SK-N-SH (cell line): Measurements from ENCODE around the gene TCTN2. TPM values are rescaled to one million over a fixed set of nuclear protein-coding genes. Genes with fewer than 3 reads are reported as not detected.

ENCODE experiments used
- CTCF ChIA-PET: fragments of 300-600, 350-600 bp; formaldehyde crosslinking; extraction: SDS; loops from one replicate; lab custom pipeline; 2021; lab: Yijun Ruan, JAX
- POLR2A ChIA-PET: fragments of 350-600 bp; sonication (Branson Sonifier 250); formaldehyde crosslinking; extraction: SDS; loops from one replicate; lab custom pipeline; 2020; ENCODE audit warnings: antibody characterized with exemption, inconsistent platforms; lab: Yijun Ruan, JAX
- DNase-seq: peaks from one replicate; pipeline ENCODE4 v3.0.0; 2012
- H2AFZ ChIP-seq: fragments of 200-600 bp; sonication (generic); 2 replicates; pipeline ENCODE4 v1.8.1; 2016; ENCODE audit warnings: antibody characterized with exemption, mild to moderate bottlenecking, low read depth
- H3F3A ChIP-seq: fragments of 200-600 bp; sonication (generic); replicated peaks from 2 replicates; pipeline ENCODE3; 2016; ENCODE audit warnings: antibody characterized with exemption, mild to moderate bottlenecking; ENCODE audit not compliant: insufficient read depth
- H3K27ac ChIP-seq, 2 experiments: fragments of 200-500 bp in 1 of 2; fragments of 200-600 bp in 1 of 2; sonication (Bioruptor generic) in 1 of 2; sonication (generic), shearing (Covaris generic) in 1 of 2; 2 replicates each; pipeline versions ENCODE4 v1.5.1 to v1.6.1; 2014 to 2016; ENCODE audit warnings: low read depth in 2 of 2, inconsistent platforms in 1 of 2, low read length in 1 of 2, mild to moderate bottlenecking in 1 of 2, mixed read lengths in 1 of 2
- H3K27me3 ChIP-seq: fragments of 200-600 bp; sonication (generic), shearing (Covaris generic); 2 replicates; pipeline ENCODE4 v1.6.1; 2016; ENCODE audit warnings: mixed run types; ENCODE audit not compliant: insufficient read depth
- H3K36me3 ChIP-seq, 2 experiments: fragments of 200-500 bp in 1 of 2; fragments of 200-600 bp in 1 of 2; sonication (Bioruptor generic) in 1 of 2; sonication (generic) in 1 of 2; replicated peaks in 1 of 2; 2 replicates each; pipeline versions ENCODE3 to v1.5.1; 2014 to 2016; ENCODE audit warnings: low read length in 1 of 2, mild to moderate bottlenecking in 1 of 2; ENCODE audit not compliant: insufficient read depth in 2 of 2, control insufficient read depth in 1 of 2
- H3K4me1 ChIP-seq, 2 experiments: fragments of 200-500 bp in 1 of 2; fragments of 200-600 bp in 1 of 2; sonication (Bioruptor generic) in 1 of 2; sonication (generic), shearing (Covaris generic) in 1 of 2; 2 replicates each; pipeline versions ENCODE4 v1.5.1 to v1.6.1; 2014 to 2016; ENCODE audit warnings: low read depth in 1 of 2, low read length in 1 of 2, mixed run types in 1 of 2; ENCODE audit not compliant: insufficient read depth in 2 of 2, control insufficient read depth in 1 of 2
- H3K4me2 ChIP-seq: fragments of 200-600 bp; sonication (generic), shearing (Covaris generic); 2 replicates; pipeline ENCODE4 v1.6.1; 2017; ENCODE audit warnings: mixed run types
- H3K4me3 ChIP-seq, 2 experiments: fragments of 200-500 bp in 1 of 2; fragments of 200-600 bp in 1 of 2; sonication (Bioruptor generic) in 1 of 2; sonication (generic), shearing (Covaris generic) in 1 of 2; 2 replicates each; pipeline versions ENCODE4 v1.5.1 to v1.8.1; 2014 to 2016; ENCODE audit warnings: low read depth in 2 of 2, inconsistent platforms in 1 of 2, low read length in 1 of 2, mild to moderate bottlenecking in 1 of 2, mixed read lengths in 1 of 2, moderate library complexity in 1 of 2
- H3K79me2 ChIP-seq: fragments of 200-600 bp; sonication (generic); 2 replicates; pipeline ENCODE4 v1.8.1; 2017; ENCODE audit warnings: mild to moderate bottlenecking; ENCODE audit not compliant: insufficient read depth
- H3K9ac ChIP-seq: fragments of 200-600 bp; sonication (generic); 2 replicates; pipeline ENCODE4 v1.6.1; 2017; ENCODE audit warnings: mixed run types
- H3K9me2 ChIP-seq: fragments of 200-600 bp; sonication (generic); 2 replicates; pipeline ENCODE4 v1.6.1; 2017; ENCODE audit warnings: mixed run types
- H3K9me3 ChIP-seq: fragments of 200-600 bp; sonication (generic); 2 replicates; pipeline ENCODE4 v1.6.1; 2017; ENCODE audit warnings: mixed run types, mild to moderate bottlenecking, moderate library complexity
- H4K20me1 ChIP-seq: fragments of 200-600 bp; sonication (generic); 2 replicates; pipeline ENCODE4 v1.6.1; 2017; ENCODE audit warnings: mild to moderate bottlenecking, mixed run types; ENCODE audit not compliant: insufficient read depth
- ELF1 ChIP-seq: IDR thresholded peaks from 2 replicates; pipeline ENCODE4 v1.4.0; 2012
- EP300 ChIP-seq, 2 experiments: IDR thresholded peaks; 2 replicates each; pipeline versions ENCODE4 v1.4.0 to v1.6.1; 2012; ENCODE audit warnings: borderline replicate concordance in 1 of 2, low read depth in 1 of 2, low read length in 1 of 2
- EZH2phosphoT487 ChIP-seq: fragments of 200-600 bp; sonication (generic); IDR thresholded peaks from 2 replicates; pipeline ENCODE4 v1.6.1; 2017; ENCODE audit warnings: low read depth, mixed run types, mild to moderate bottlenecking, antibody characterized with exemption, moderate library complexity, borderline replicate concordance
- FOSL2 ChIP-seq: IDR thresholded peaks from 2 replicates; pipeline ENCODE4 v1.4.0; 2012; ENCODE audit warnings: low read depth, mild to moderate bottlenecking, moderate library complexity, borderline replicate concordance
- JUND ChIP-seq: IDR thresholded peaks from 2 replicates; pipeline ENCODE4 v1.4.0; 2012
- NFIC ChIP-seq: IDR thresholded peaks from 2 replicates; pipeline ENCODE4 v1.4.0; 2012; ENCODE audit warnings: borderline replicate concordance
- RAD21 ChIP-seq: IDR thresholded peaks from 2 replicates; pipeline ENCODE4 v1.6.1; 2012; ENCODE audit warnings: mild to moderate bottlenecking, low read length
- RFX5 ChIP-seq: IDR thresholded peaks from 2 replicates; pipeline ENCODE4 v1.6.1; 2012; ENCODE audit warnings: mild to moderate bottlenecking, improper control_type of control experiment, low read length
- RXRA ChIP-seq: IDR thresholded peaks from 2 replicates; pipeline ENCODE4 v1.4.0; 2012; ENCODE audit warnings: low read depth, mild to moderate bottlenecking, borderline replicate concordance
- SIN3A ChIP-seq: IDR thresholded peaks from 2 replicates; pipeline ENCODE4 v1.6.1; 2012; ENCODE audit warnings: low read depth, mild to moderate bottlenecking, low read length, moderate library complexity, borderline replicate concordance
- WGBS: methylation state at CpG from one replicate; pipeline ENCODE4 v1.1.6; 2017; ENCODE audit warnings: low lambda C conversion rate; 5-methylcytosine and 5-hydroxymethylcytosine counted together
- polyA plus RNA-seq, 3 experiments: library from polyadenylated mRNA; depleted of rRNA; stranded (reverse); fragments of >200 nt; gene quantifications; 2 replicates each; pipeline ENCODE4 v1.2.3, GENCODE V29; 2012
- TF ChIP-seq, protein P1 (sequence below): fragments of 200-600 bp; sonication (generic); IDR thresholded peaks from 2 replicates; pipeline ENCODE4 v1.6.1; 2017; ENCODE audit warnings: antibody characterized with exemption, mild to moderate bottlenecking, moderate library complexity
- TF ChIP-seq, protein P2 (sequence below): fragments of 150-350 bp; IDR thresholded peaks from 2 replicates; pipeline ENCODE4 v1.6.1; 2017; ENCODE audit warnings: antibody characterized with exemption, low read length, low read depth, borderline replicate concordance
- TF ChIP-seq, protein P3 (sequence below): IDR thresholded peaks from 2 replicates; pipeline ENCODE4 v1.4.0; 2012; ENCODE audit warnings: low read depth, borderline replicate concordance

Gene TCTN2
- polyA plus RNA-seq, 1 of the 3 experiments (the other 2 are of a cell fraction), result 9.1 TPM

DNA sequence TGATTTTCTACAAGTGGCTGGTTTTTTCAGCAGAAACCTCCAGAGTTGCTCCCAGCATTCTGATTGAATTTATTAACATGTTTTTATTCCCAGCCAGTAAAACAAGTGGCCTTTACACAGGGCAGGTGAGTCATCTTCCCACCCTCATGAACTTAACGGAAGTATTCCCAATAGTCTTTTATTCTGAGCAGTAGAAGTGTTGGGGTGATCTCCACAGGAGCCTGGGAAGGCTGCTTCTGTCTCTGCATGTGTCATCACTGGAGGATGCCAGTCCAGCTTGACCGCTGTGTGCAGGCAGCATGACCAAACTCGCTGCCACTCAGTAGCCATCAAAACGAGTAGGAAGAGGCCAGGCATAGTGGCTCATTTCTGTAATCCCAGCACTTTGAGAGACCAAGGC is 77.7 kb downstream of the TCTN2 start:
- no peak overlapping the region for H3K27ac ChIP-seq
- no peak overlapping the region for H3K9ac ChIP-seq
- no peaks in the 10 kb centered on the region for H3K79me2 ChIP-seq
- CTCF ChIA-PET, result no interaction called here
- H3K9me2 ChIP-seq, result no peaks in the 10 kb centered on the region
- peaks cover 39 to 68% of the 10 kb centered on the region in 2 experiments for H3K36me3 ChIP-seq
- H2AFZ ChIP-seq, result no peak overlapping the region
- DNase-seq, result no peak
- 72% methylated on average over 4 of the region's 4 CpGs for WGBS
- H3K4me2 ChIP-seq, result no peak overlapping the region
- POLR2A ChIA-PET, result no interaction called here
- H3K4me3 ChIP-seq, result no peak overlapping the region
- H3F3A ChIP-seq, result no peaks in the 10 kb centered on the region
- no peaks in the 10 kb centered on the region for H3K27me3 ChIP-seq
- H3K9me3 ChIP-seq, result no peaks in the 10 kb centered on the region
- TF ChIP-seq, protein P1, sequence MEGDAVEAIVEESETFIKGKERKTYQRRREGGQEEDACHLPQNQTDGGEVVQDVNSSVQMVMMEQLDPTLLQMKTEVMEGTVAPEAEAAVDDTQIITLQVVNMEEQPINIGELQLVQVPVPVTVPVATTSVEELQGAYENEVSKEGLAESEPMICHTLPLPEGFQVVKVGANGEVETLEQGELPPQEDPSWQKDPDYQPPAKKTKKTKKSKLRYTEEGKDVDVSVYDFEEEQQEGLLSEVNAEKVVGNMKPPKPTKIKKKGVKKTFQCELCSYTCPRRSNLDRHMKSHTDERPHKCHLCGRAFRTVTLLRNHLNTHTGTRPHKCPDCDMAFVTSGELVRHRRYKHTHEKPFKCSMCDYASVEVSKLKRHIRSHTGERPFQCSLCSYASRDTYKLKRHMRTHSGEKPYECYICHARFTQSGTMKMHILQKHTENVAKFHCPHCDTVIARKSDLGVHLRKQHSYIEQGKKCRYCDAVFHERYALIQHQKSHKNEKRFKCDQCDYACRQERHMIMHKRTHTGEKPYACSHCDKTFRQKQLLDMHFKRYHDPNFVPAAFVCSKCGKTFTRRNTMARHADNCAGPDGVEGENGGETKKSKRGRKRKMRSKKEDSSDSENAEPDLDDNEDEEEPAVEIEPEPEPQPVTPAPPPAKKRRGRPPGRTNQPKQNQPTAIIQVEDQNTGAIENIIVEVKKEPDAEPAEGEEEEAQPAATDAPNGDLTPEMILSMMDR, result no peak
- no peak for TF ChIP-seq SIN3A
- no peak for TF ChIP-seq FOSL2
- TF ChIP-seq JUND, result no peak
- no peak for TF ChIP-seq RAD21
- TF ChIP-seq NFIC, result no peak
- no peak for TF ChIP-seq RFX5
- no peak for TF ChIP-seq EP300 (IDR thresholded peaks at IDR 0.05; ENCODE audit: borderline replicate concordance in 1 of 2, low read depth in 1 of 2, low read length in 1 of 2)
- no peak for TF ChIP-seq ELF1
- TF ChIP-seq, protein P2, sequence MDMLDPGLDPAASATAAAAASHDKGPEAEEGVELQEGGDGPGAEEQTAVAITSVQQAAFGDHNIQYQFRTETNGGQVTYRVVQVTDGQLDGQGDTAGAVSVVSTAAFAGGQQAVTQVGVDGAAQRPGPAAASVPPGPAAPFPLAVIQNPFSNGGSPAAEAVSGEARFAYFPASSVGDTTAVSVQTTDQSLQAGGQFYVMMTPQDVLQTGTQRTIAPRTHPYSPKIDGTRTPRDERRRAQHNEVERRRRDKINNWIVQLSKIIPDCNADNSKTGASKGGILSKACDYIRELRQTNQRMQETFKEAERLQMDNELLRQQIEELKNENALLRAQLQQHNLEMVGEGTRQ, result no peak
- no peak for TF ChIP-seq EZH2phosphoT487
- TF ChIP-seq RXRA, result no peak
- H3K4me1 ChIP-seq, result no peaks in the 10 kb centered on the region
- H4K20me1 ChIP-seq, result no peaks in the 10 kb centered on the region

DNA sequence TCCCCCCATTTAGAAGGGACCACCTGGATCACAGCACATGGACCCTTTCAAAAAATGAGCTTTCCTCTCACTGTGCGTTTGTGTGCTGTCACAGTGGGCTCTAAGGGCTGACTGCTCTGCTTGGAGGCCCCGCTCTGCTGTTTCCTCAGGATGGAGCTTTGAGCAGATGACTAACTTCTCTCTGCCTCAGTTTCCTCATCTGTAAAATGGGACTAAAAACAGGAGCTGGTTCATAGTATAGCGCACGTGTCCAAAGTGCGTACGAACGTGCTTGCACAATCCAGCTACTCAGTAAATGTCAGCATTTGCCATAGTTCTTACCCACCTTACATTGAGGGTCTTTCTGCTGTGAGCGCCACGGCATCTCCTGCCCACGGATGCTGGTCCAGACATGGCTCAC is 78.4 kb downstream of the TCTN2 start:
- DNase-seq, result no peak
- H3K4me2 ChIP-seq, result no peak overlapping the region
- WGBS, result 95% methylated on average over 8 of the region's 10 CpGs
- no peaks in the 10 kb centered on the region for H4K20me1 ChIP-seq
- peaks cover 36 to 67% of the 10 kb centered on the region in 2 experiments for H3K36me3 ChIP-seq
- no peak overlapping the region for H2AFZ ChIP-seq
- TF ChIP-seq, protein P3, sequence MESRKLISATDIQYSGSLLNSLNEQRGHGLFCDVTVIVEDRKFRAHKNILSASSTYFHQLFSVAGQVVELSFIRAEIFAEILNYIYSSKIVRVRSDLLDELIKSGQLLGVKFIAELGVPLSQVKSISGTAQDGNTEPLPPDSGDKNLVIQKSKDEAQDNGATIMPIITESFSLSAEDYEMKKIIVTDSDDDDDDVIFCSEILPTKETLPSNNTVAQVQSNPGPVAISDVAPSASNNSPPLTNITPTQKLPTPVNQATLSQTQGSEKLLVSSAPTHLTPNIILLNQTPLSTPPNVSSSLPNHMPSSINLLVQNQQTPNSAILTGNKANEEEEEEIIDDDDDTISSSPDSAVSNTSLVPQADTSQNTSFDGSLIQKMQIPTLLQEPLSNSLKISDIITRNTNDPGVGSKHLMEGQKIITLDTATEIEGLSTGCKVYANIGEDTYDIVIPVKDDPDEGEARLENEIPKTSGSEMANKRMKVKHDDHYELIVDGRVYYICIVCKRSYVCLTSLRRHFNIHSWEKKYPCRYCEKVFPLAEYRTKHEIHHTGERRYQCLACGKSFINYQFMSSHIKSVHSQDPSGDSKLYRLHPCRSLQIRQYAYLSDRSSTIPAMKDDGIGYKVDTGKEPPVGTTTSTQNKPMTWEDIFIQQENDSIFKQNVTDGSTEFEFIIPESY, result no peak
- TF ChIP-seq, protein P1, result no peak
- no peaks in the 10 kb centered on the region for H3K4me1 ChIP-seq
- H3K27ac ChIP-seq, result no peak overlapping the region
- ChIA-PET POLR2A (no interaction called here), CTCF (interaction anchor here (1.2 kb wide), 1 partner anchor 223 kb away, joined by 3 read pairs; the partner anchor contains the start of genes CCDC92 and ZNF664)
- no peak overlapping the region for H3K9ac ChIP-seq
- H3K4me3 ChIP-seq, result no peak overlapping the region
- H3K9me3 ChIP-seq, result no peaks in the 10 kb centered on the region
- no peaks in the 10 kb centered on the region for H3K9me2 ChIP-seq
- no peaks in the 10 kb centered on the region for H3F3A ChIP-seq
- no peaks in the 10 kb centered on the region for H3K27me3 ChIP-seq
- no peaks in the 10 kb centered on the region for H3K79me2 ChIP-seq
